Measurements from ENCODE around the gene PAXX.

- no peak for TF ChIP-seq CTCF (IDR thresholded peaks at IDR 0.05; ENCODE audit: low read length)
- TF ChIP-seq EZH2 (IDR thresholded peaks at IDR 0.05; ENCODE audit: borderline replicate concordance, low read length) = no peak
These were observed 15.0 kb downstream of the PAXX start for GRCh38 chr9:137007108-137007815.

Measured in OCI-LY1 (cell line).